GM12874 (cell line): Measurements from ENCODE around the gene MMP12.

ENCODE experiments used
- TF ChIP-seq, protein P1 (sequence below): IDR thresholded peaks from 2 replicates; pipeline ENCODE4 v1.5.1; 2011; ENCODE audit warnings: low read depth, mild to moderate bottlenecking, control low read depth, low read length, moderate library complexity; ENCODE audit not compliant: insufficient read depth

Gene MMP12

DNA sequence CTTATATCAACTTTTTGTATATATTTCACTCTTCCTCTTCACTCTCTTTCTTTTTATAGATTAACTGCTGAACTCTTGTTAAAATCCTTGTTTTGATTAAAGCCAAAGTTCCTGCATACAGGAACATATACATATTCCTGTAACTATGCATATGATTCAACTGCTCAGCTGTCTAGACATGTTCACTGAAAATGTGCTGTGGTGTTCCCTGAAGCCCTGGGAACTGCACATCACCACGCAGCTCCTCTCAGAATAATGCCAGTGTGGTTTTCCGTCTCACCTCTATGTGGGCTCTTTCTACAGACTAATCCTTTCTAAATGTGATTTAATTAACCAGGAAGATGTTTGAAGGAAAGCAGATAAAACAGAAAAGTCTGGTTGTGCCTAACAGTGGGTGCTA is 25.6 kb upstream of the MMP12 start:
- TF ChIP-seq, protein P1, sequence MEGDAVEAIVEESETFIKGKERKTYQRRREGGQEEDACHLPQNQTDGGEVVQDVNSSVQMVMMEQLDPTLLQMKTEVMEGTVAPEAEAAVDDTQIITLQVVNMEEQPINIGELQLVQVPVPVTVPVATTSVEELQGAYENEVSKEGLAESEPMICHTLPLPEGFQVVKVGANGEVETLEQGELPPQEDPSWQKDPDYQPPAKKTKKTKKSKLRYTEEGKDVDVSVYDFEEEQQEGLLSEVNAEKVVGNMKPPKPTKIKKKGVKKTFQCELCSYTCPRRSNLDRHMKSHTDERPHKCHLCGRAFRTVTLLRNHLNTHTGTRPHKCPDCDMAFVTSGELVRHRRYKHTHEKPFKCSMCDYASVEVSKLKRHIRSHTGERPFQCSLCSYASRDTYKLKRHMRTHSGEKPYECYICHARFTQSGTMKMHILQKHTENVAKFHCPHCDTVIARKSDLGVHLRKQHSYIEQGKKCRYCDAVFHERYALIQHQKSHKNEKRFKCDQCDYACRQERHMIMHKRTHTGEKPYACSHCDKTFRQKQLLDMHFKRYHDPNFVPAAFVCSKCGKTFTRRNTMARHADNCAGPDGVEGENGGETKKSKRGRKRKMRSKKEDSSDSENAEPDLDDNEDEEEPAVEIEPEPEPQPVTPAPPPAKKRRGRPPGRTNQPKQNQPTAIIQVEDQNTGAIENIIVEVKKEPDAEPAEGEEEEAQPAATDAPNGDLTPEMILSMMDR, result no peak

DNA sequence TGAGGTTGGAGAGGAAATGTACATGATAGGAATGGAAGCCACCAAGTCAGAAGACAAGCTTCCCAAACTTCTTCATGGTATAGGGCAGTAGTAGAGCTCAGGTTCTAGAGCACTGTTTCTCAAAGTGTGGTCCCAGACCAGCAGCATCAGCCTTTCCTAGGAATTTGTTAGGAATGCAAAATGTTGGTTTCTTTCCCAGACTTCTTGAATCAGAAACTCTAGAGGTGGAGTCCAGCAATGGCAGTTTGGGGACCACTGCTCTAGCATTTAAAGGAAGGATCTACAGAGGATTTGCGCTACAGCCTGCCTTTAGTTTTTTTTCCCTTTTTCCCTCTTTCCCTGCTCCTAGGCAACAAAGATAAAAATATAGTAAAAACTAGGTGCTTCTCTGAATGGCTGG is 17.0 kb upstream of the MMP12 start:
- TF ChIP-seq, protein P1, result no peak

GRCh38 chr11:102886999-102887398 is 12.2 kb upstream of the MMP12 start:
- TF ChIP-seq, protein P1, result no peak

- TF ChIP-seq, protein P1, result no peak
Observed at GRCh38 chr11:102883141-102883540, 8.4 kb upstream of the MMP12 start.

- TF ChIP-seq, protein P1, result no peak
Observed at GRCh38 chr11:102882389-102883024, 7.7 kb upstream of the MMP12 start.

- TF ChIP-seq, protein P1, result no peak
Observed at GRCh38 chr11:102879801-102880200, 5.0 kb upstream of the MMP12 start.

DNA sequence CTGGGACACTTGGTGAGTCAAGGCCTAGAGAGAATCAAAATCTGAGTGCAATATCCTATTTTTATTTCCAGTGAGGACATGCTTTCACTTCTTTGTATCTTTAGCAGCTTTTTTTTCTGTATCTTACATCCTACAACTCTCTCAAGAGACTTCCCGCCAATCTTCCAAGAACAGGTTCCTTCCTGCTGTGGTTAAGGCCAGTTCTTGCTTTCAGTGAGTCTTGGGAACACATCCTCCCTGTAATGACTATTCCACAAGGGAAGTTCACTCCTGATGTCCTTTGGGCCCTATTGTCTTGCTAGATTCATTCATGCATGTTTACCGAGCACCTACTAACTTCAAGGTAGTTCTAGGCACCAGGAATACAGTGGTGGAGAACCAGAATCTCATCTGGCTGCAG is 3.8 kb upstream of the MMP12 start:
- TF ChIP-seq, protein P1, result no peak
